ENCODE data around the gene HIRIP3. TPM values are rescaled to one million over a fixed set of nuclear protein-coding genes. Genes with fewer than 3 reads are reported as not detected.
A peak's percentile ranks its signal among the peaks of the same experiment; 100 is the strongest.

Gene HIRIP3
- total and polyA plus RNA-seq, 2 of the 8 experiments (the other 6 are each of a cell fraction or from before 2014, with no cell fraction given), result 11.9 to 18.5 TPM

DNA sequence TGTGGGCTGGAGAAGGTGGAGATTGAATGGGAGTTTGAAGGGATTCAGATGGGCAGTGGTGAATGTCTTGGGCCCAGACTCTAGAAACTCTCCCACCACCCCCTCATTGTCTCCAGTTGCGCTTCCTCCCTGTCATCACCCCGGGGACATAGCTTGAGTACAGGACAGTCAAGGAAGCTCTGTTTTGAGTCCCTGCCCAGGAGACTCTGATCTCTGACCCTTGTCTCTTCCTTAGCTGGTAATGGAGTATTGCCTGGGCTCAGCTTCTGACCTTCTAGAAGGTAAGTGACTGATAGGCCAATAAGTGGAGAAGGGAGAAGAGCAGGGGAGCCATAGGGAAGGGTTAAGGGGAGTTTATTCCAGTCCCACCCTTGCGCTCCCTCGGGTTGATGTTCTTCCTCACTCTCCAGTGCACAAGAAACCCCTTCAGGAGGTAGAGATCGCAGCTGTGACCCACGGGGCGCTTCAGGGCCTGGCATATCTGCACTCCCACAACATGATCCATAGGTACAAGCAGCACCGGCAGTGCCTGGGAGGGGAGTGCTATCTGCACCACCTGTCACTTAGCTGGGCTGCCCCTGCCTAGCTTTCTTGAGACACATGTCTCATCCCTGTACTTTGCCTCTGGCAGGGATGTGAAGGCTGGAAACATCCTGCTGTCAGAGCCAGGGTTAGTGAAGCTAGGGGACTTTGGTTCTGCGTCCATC is 16.7 kb downstream of the HIRIP3 start:
- Histone ChIP-seq H3K27ac (ENCODE audit: low read depth, low read length) (no peak overlapping the region), H3K79me2 (ENCODE audit: control insufficient read depth in 1 of 2, insufficient read depth in 2 of 2, low read length in 2 of 2) (peaks cover 9 to 34% of the 10 kb centered on the region in 2 experiments), H3K4me3 (ENCODE audit: extremely low read depth in 1 of 4, insufficient read depth in 2 of 4, low read depth in 3 of 4, low read length in 4 of 4) (no peak overlapping the region), H3K23me2 (ENCODE audit: low read depth, low read length) (peaks cover 7% of the 10 kb centered on the region; the same call in 1 of the 2 replicates), H2AFZ (ENCODE audit: low read length) (no peak overlapping the region), H3K36me3 (ENCODE audit: control insufficient read depth in 2 of 4, insufficient read depth in 4 of 4, low read length in 3 of 4) (peaks cover 14 to 50% (median 44%) of the 10 kb centered on the region in 4 experiments), H2BK15ac (ENCODE audit: low read length) (no peak overlapping the region), H2BK20ac (ENCODE audit: low read length) (no peak overlapping the region), H3K9ac (replicated peaks in 1 of 4; ENCODE audit: extremely low read depth in 1 of 4, low read depth in 3 of 4, low read length in 3 of 4) (no peak overlapping the region), H3K4me1 (replicated peaks in 1 of 4; ENCODE audit: control insufficient read depth in 3 of 4, insufficient read depth in 4 of 4, low read length in 3 of 4) (peaks cover 4 to 20% (median 7%) of the 10 kb centered on the region in 4 experiments), H4K8ac (ENCODE audit: extremely low read depth, insufficient read depth, low read length) (peak overlapping the region; percentile 54), H3K14ac (ENCODE audit: insufficient read length) (no peak overlapping the region), H3K4me2 (ENCODE audit: insufficient read depth in 1 of 2, low read depth in 2 of 2, low read length in 2 of 2) (no peak overlapping the region), H4K5ac (ENCODE audit: insufficient read length, low read depth, low read length) (no peak overlapping the region), H2BK12ac (ENCODE audit: low read depth, low read length) (no peak overlapping the region), H4K20me1 (replicated peaks in 1 of 2; ENCODE audit: control insufficient read depth in 1 of 2, insufficient read depth in 2 of 2, low read length in 2 of 2) (peaks cover 4 to 18% of the 10 kb centered on the region in 2 experiments), H3K4ac (replicated peaks; ENCODE audit: insufficient read length, low read depth, low read length) (no peak overlapping the region), H3K56ac (replicated peaks; ENCODE audit: insufficient read length, low read depth, low read length) (no peak overlapping the region), H2BK120ac (replicated peaks; ENCODE audit: low read depth, low read length) (no peak overlapping the region), H4K91ac (replicated peaks; ENCODE audit: insufficient read length, low read length) (no peak overlapping the region), H3K27me3 (replicated peaks in 1 of 4; ENCODE audit: control insufficient read depth in 3 of 4, extremely low read depth in 1 of 4, insufficient read depth in 3 of 4, low read length in 3 of 4) (no peaks in the 10 kb centered on the region), H3K9me3 (ENCODE audit: insufficient read depth in 2 of 2, low read depth in 1 of 2, low read length in 1 of 2) (no peaks in the 10 kb centered on the region), H2BK5ac (ENCODE audit: low read depth, low read length) (no peak overlapping the region), H3K79me1 (ENCODE audit: low read depth, low read length) (peaks cover 25% of the 10 kb centered on the region), H3K23ac (ENCODE audit: insufficient read length) (no peak overlapping the region), H2AK5ac (ENCODE audit: low read depth, low read length) (no peak overlapping the region), H3K18ac (ENCODE audit: extremely low read depth, low read length) (no peak overlapping the region)
- ChIA-PET POLR2A (ENCODE audit: partially characterized antibody) (interaction anchor here (0.9 to 1.3 kb wide), 4 partner anchors 11 to 95 kb away, joined by 3 read pairs; no protein-coding TSS in a partner anchor), CTCF (ENCODE audit: partially characterized antibody) (interaction anchor here (1.2 to 4.4 kb wide), 3 partner anchors 15 to 130 kb away, joined by 3 to 19 read pairs (median 4); no protein-coding TSS in a partner anchor)
- FAIRE-seq (no peak), DNase-seq (ENCODE audit: low read depth in 1 of 2, low spot score in 2 of 2) (no peak)
- WGBS, 2 experiments (ENCODE audit: extremely low coverage in 1 of 2, insufficient coverage in 1 of 2, insufficient read length in 1 of 2, insufficient replicate concordance in 2 of 2, low coverage in 1 of 2, low lambda C conversion rate in 2 of 2, missing lambda C conversion rate in 1 of 2), result 88% methylated on average over 9 of the region's 9 CpGs; no CpG with 5 or more reads in 1 of the 2 experiments
- TF ChIP-seq CHD2 (IDR thresholded peaks at IDR 0.05; ENCODE audit: low read length) (no peak), TEAD4 (IDR thresholded peaks at IDR 0.05; ENCODE audit: low read depth, low read length) (no peak), BRCA1 (IDR thresholded peaks at IDR 0.05; ENCODE audit: low read depth, low read length) (no peak)
